SHP77 treated with DMSO at 0.1 percent for 48 hours (cell line): ENCODE results near the gene ECE2.
"Not testable (repeated sequence)": the region's sequence is repeated elsewhere in the genome, so short reads cannot be mapped to it uniquely, and the experiment has no call there.

Experiments used
- DNase-seq: peaks from one replicate; lab custom pipeline; 2025; lab: John Stamatoyannopoulos, UW

ECE2 gene

GRCh38 chr3:184336547-184337398 lies 61.0 kb downstream of the ECE2 start:
- DNase-seq = peak; percentile 45

DNA sequence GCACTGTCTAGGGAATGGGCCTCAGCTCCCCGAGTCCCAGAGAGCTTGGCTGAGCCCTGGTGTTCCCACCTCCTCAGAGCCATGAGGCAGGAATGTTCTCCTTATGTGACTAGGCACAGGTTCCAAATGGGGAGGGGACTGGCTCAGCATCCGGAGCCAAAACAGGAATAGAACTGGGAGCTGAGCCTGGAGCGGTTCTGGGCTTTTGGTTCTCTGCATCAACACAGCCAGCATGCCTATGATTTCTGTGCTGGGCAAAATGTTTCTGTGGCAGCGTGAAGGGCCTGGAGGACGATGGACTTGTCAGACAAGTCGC lies 61.5 kb downstream of the ECE2 start, which contains the start of gene FAM131A:
FAM131A (plus strand) TSS at position 202 of the 316 bp plus-strand sequence; CDS start at position 233, 31 bp downstream.
- no peak for DNase-seq

GRCh38 chr3:184337981-184338380 lies 62.2 kb downstream of the ECE2 start:
- DNase-seq = no peak

GRCh38 chr3:184338511-184338945 lies 62.7 kb downstream of the ECE2 start:
- DNase-seq = peak; percentile 83

GRCh38 chr3:184339001-184339400 lies 63.2 kb downstream of the ECE2 start:
- DNase-seq = no peak

DNA sequence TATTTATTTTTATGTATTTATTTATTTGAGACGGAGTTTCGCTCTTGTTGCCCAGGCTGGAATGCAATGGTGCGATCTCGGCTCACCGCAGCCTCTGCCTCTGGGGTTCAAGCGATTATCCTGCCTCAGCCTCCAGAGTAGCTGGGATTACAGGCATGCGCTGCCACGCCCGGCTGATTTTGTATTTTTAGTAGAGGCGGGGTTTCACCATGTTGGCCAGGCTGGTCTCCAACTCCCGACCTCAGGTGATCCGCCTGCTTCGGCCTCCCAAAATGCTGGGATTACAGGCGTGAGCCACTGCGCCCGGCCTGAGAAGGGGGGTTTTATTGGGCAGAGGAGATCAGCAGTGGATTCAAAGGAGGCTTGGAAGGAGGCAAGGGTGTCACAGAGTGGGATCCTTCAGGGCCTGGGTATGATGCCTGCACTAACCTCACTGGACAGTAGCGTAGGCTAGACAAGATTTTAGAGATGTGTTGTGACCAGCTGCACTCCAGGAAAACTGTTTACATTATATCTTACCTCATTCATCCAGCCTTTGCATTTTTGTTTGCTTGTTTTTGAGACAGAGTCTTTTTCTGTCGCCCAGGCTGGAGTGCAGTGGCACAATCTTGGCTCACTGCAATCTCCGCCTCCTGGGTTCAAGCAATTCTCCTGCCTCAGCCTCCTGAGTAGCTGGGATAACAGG lies 63.8 kb downstream of the ECE2 start:
- DNase-seq = not testable (repeated sequence)

GRCh38 chr3:184341925-184342324 lies 66.1 kb downstream of the ECE2 start:
- DNase-seq = no peak
